Spleen (tissue), 11 donors: ENCODE measurements around the gene ACACB. TPM values are rescaled to one million over a fixed set of nuclear protein-coding genes. Genes with fewer than 3 reads are reported as not detected.

Experiments
- DNase-seq: peaks from one replicate; pipeline ENCODE4 v3.0.0-alpha.2; 2020
- H3K27ac ChIP-seq, 8 donors: fragments of 200-600 bp; sonication (generic) in 7 of 8; 1 replicate in 4 of 8; 2 replicates in 4 of 8; pipeline versions ENCODE4 v1.5.0 to v1.8.0; 2016 to 2021; ENCODE audit warnings: inconsistent platforms in 4 of 8, mild to moderate bottlenecking in 4 of 8, moderate library complexity in 1 of 8
- H3K27me3 ChIP-seq, 7 donors: fragments of 200-600 bp; sonication (generic) in 6 of 7; replicated peaks in 1 of 7; 1 replicate in 4 of 7; 2 replicates in 3 of 7; pipeline versions ENCODE4 v1.5.0 to v1.8.0; 2016 to 2021; ENCODE audit warnings: inconsistent platforms in 3 of 7, mild to moderate bottlenecking in 1 of 7
- H3K36me3 ChIP-seq, 6 donors: fragments of 200-600 bp; sonication (generic) in 5 of 6; 1 replicate in 4 of 6; 2 replicates in 2 of 6; pipeline versions ENCODE4 v1.5.0 to v1.8.0; 2016 to 2021; ENCODE audit warnings: inconsistent platforms in 2 of 6
- H3K4me1 ChIP-seq, 6 donors: fragments of 200-600 bp; sonication (generic) in 5 of 6; 1 replicate in 3 of 6; 2 replicates in 3 of 6; pipeline versions ENCODE4 v1.5.0 to v1.8.0; 2016 to 2021; ENCODE audit warnings: inconsistent platforms in 3 of 6
- H3K4me3 ChIP-seq, 8 donors: fragments of 200-600 bp; sonication (generic) in 7 of 8; 1 replicate in 4 of 8; 2 replicates in 4 of 8; pipeline versions ENCODE4 v1.5.0 to v1.8.0; 2016 to 2021; ENCODE audit warnings: inconsistent platforms in 4 of 8, mild to moderate bottlenecking in 4 of 8, moderate library complexity in 2 of 8
- H3K9me3 ChIP-seq, 8 donors: fragments of 200-600 bp; sonication (generic) in 7 of 8; 1 replicate in 4 of 8; 2 replicates in 4 of 8; pipeline versions ENCODE4 v1.5.0 to v1.8.0; 2016 to 2021; ENCODE audit warnings: inconsistent platforms in 4 of 8
- CTCF ChIP-seq, 11 experiments: fragments of 200-600 bp in 7 of 11; fragments of 450-650 bp in 4 of 11; sonication (generic) in 4 of 11; IDR thresholded peaks in 8 of 11; conservative IDR thresholded peaks in 3 of 11; 1 replicate in 7 of 11; 2 replicates in 4 of 11; pipeline versions ENCODE4 v1.4.0 to v1.8.0; 2016 to 2021; ENCODE audit warnings: antibody characterized with exemption in 11 of 11, inconsistent platforms in 4 of 11, mild to moderate bottlenecking in 1 of 11
- POLR2A ChIP-seq, 3 donors: fragments of 450-650 bp; IDR thresholded peaks; one replicate each; pipeline ENCODE4 v1.5.1; 2017; ENCODE audit warnings: antibody characterized with exemption in 3 of 3, mild to moderate bottlenecking in 1 of 3
- POLR2AphosphoS5 ChIP-seq, 3 donors: sonication (generic); formaldehyde crosslinking; IDR thresholded peaks; one replicate each; pipeline ENCODE4 v1.5.1; 2017; ENCODE audit warnings: antibody characterized with exemption in 3 of 3
- whole genome bisulfite sequencing, 5 donors: extraction: QIAGEN DNeasy Blood & Tissue Kit in 3 of 5; methylation state at CpG; one replicate each; pipeline versions ENCODE4 v1.1.5 to v1.1.7; 2013 to 2018; 5-methylcytosine and 5-hydroxymethylcytosine counted together
- intact Hi-C: fragments of 100-400 bp; cut with DNase I; formaldehyde crosslinking; loops from one replicate; pipeline ENCODE4 v1.15.0; 2023; ENCODE audit warnings: low total_unique reads
- polyA plus RNA-seq, 3 donors: library from polyadenylated mRNA; stranded (reverse); fragments of 200-250 nt; gene quantifications; one replicate each; pipeline ENCODE4 v1.2.1, GENCODE V29; 2013
- total RNA-seq, 7 donors: library from RNA; depleted of rRNA in 3 of 7; stranded (reverse); fragments of >200 nt in 3 of 7; fragmentation: NEBNext Ultra II Directional in 4 of 7; extraction: Animal tissue kit (Norgen Biotek cat#: 25700) in 4 of 7; gene quantifications; one replicate each; pipeline versions ENCODE4 v1.1.0 to v1.2.1, GENCODE V29; 2016 to 2021
- donor health status: healthy with polysubstance abuse.
- donor health status: DM: no; HTN: no; CAD: no; lungs with moderate emphysema.
- donor health status: DM: no; HTN: no; CAD: no.
- donor health status: Bipolar disorder and iron deficiency.
- donor health status: healthy.
- donor health status: DM: no; HTN: no; CAD: no.
- donor health status: DM: yes; HTN: yes; CAD: no.

The ACACB gene
- total and polyA plus RNA-seq, 10 donors: 2.8 to 111 (median 29.1) TPM

GRCh38 chr12:109147954-109148353, 31.6 kb downstream of the ACACB start:
- H3K9me3 ChIP-seq: no peaks in the 10 kb centered on the region
- DNase-seq: no peak
- H3K36me3 ChIP-seq: no peaks in the 10 kb centered on the region
- WGBS, 5 donors: 36 to 80% (median 72%) methylated on average over 2 of the region's 2 CpGs
- intact Hi-C loops: no loop called here
- no peaks in the 10 kb centered on the region for H3K27me3 ChIP-seq
- peak overlapping the region in 4 of 8 donors; percentile 34 to 66 (median 54) for H3K27ac ChIP-seq
- no peak overlapping the region for H3K4me3 ChIP-seq
- TF ChIP-seq POLR2AphosphoS5 (IDR thresholded peaks at IDR 0.05) (peak in 1 of 3 donors; percentile 60), CTCF (IDR thresholded peaks at IDR 0.05 in 8 of 11, conservative IDR thresholded peaks at IDR 0.05 in 3 of 11) (no peak)
- H3K4me1 ChIP-seq: peaks cover 0 to 9% (median under 1%) of the 10 kb centered on the region in 6 donors

DNA sequence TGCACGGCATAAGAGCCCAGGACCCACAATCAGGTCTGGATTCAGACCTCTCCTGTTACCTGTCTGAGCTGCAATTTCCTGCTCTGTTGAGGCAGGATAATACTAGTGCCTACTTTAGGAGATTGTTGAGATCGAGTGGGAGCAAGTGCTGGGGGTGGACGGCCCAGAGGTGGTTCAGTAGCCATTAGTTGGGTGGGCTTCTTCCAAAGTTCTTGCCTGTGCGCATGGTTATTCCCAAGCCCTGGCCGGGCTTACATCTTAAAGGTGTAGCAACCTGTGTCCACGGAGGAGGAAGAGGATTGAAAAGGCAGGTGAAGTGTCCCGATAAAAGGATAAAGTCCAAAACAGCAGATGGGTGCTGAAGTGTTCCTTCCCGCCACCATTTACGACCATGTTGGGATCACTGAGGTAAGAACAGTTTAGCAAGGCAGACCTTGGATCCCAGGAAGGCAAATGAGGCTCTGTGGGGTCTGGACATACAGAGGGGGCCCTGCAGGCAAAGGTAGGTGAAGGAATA, 33.8 kb downstream of the ACACB start:
- no peak for DNase-seq
- TF ChIP-seq POLR2A (IDR thresholded peaks at IDR 0.05) (no peak), POLR2AphosphoS5 (IDR thresholded peaks at IDR 0.05) (no peak), CTCF (IDR thresholded peaks at IDR 0.05 in 8 of 11, conservative IDR thresholded peaks at IDR 0.05 in 3 of 11) (no peak)
- H3K27me3 ChIP-seq: no peaks in the 10 kb centered on the region
- peak overlapping the region in 3 of 8 donors; percentile 13 to 66 (median 18) for H3K27ac ChIP-seq
- H3K9me3 ChIP-seq: no peaks in the 10 kb centered on the region
- WGBS, 5 donors: 89 to 96% (median 90%) methylated on average over 9 of the region's 9 CpGs
- no peak overlapping the region for H3K4me3 ChIP-seq
- no peaks in the 10 kb centered on the region for H3K36me3 ChIP-seq
- intact Hi-C loops: no loop called here
- H3K4me1 ChIP-seq: peaks cover 4 to 28% (median 13%) of the 10 kb centered on the region in 6 donors

GRCh38 chr12:109151457-109151856, 35.1 kb downstream of the ACACB start:
- Histone ChIP-seq H3K4me3 (no peak overlapping the region), H3K4me1 (peaks cover 8 to 36% (median 20%) of the 10 kb centered on the region in 6 donors), H3K27ac (no peak overlapping the region), H3K27me3 (no peaks in the 10 kb centered on the region), H3K9me3 (no peaks in the 10 kb centered on the region), H3K36me3 (no peaks in the 10 kb centered on the region)
- intact Hi-C loops: no loop called here
- TF ChIP-seq POLR2AphosphoS5 (IDR thresholded peaks at IDR 0.05) (no peak), CTCF (IDR thresholded peaks at IDR 0.05 in 8 of 11, conservative IDR thresholded peaks at IDR 0.05 in 3 of 11) (no peak), POLR2A (IDR thresholded peaks at IDR 0.05) (no peak)
- 84 to 90% (median 86%) methylated on average over 4 of the region's 4 CpGs for WGBS, 5 donors
- no peak for DNase-seq

GRCh38 chr12:109153821-109154441, 37.5 kb downstream of the ACACB start:
- peak; percentile 78 for DNase-seq
- intact Hi-C loops: no loop called here
- TF ChIP-seq POLR2A (IDR thresholded peaks at IDR 0.05) (no peak), POLR2AphosphoS5 (IDR thresholded peaks at IDR 0.05) (no peak), CTCF (IDR thresholded peaks at IDR 0.05 in 8 of 11, conservative IDR thresholded peaks at IDR 0.05 in 3 of 11) (no peak)
- WGBS, 5 donors: 30 to 47% (median 41%) methylated on average over 18 of the region's 18 CpGs
- peak overlapping the region; percentile 37 to 90 (median 81) for H3K27ac ChIP-seq
- H3K36me3 ChIP-seq: no peaks in the 10 kb centered on the region
- H3K4me3 ChIP-seq: peak overlapping the region; percentile 66 to 85 (median 78)
- no peaks in the 10 kb centered on the region for H3K9me3 ChIP-seq
- H3K27me3 ChIP-seq: no peaks in the 10 kb centered on the region
- peaks cover 8 to 50% (median 29%) of the 10 kb centered on the region in 6 donors for H3K4me1 ChIP-seq
